Measurements from ENCODE around the gene AGTPBP1. TPM values are rescaled to one million over a fixed set of nuclear protein-coding genes. Genes with fewer than 3 reads are reported as not detected.
A peak's percentile ranks its signal among the peaks of the same experiment; 100 is the strongest.
"Not testable (repeated sequence)": the region's sequence is repeated elsewhere in the genome, so short reads cannot be mapped to it uniquely, and the experiment has no call there.

AGTPBP1 gene, protein sequence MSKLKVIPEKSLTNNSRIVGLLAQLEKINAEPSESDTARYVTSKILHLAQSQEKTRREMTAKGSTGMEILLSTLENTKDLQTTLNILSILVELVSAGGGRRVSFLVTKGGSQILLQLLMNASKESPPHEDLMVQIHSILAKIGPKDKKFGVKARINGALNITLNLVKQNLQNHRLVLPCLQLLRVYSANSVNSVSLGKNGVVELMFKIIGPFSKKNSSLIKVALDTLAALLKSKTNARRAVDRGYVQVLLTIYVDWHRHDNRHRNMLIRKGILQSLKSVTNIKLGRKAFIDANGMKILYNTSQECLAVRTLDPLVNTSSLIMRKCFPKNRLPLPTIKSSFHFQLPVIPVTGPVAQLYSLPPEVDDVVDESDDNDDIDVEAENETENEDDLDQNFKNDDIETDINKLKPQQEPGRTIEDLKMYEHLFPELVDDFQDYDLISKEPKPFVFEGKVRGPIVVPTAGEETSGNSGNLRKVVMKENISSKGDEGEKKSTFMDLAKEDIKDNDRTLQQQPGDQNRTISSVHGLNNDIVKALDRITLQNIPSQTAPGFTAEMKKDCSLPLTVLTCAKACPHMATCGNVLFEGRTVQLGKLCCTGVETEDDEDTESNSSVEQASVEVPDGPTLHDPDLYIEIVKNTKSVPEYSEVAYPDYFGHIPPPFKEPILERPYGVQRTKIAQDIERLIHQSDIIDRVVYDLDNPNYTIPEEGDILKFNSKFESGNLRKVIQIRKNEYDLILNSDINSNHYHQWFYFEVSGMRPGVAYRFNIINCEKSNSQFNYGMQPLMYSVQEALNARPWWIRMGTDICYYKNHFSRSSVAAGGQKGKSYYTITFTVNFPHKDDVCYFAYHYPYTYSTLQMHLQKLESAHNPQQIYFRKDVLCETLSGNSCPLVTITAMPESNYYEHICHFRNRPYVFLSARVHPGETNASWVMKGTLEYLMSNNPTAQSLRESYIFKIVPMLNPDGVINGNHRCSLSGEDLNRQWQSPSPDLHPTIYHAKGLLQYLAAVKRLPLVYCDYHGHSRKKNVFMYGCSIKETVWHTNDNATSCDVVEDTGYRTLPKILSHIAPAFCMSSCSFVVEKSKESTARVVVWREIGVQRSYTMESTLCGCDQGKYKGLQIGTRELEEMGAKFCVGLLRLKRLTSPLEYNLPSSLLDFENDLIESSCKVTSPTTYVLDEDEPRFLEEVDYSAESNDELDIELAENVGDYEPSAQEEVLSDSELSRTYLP
- total RNA-seq = 10 to 100 TPM; 19.6 to 25.9 (median 21.9) TPM
- 10 to 100 TPM in 1 of 3 donors, 1 to 10 TPM in 2; 3.9 to 18.5 (median 6.5) TPM for polyA plus RNA-seq
- long read RNA-seq, donor 1, full-length matches to known transcripts = 15 of 21 reads
- long read RNA-seq, donor 1, partial matches to known transcripts = 3 of 21 reads
- long read RNA-seq, donor 1, other reads (novel, unspliced or antisense) = 3 of 21 reads
- long read RNA-seq, donor 2, full-length matches to known transcripts = 16 of 29 reads
- long read RNA-seq, donor 2, partial matches to known transcripts = 5 of 29 reads
- long read RNA-seq, donor 2, other reads (novel, unspliced or antisense) = 8 of 29 reads

DNA sequence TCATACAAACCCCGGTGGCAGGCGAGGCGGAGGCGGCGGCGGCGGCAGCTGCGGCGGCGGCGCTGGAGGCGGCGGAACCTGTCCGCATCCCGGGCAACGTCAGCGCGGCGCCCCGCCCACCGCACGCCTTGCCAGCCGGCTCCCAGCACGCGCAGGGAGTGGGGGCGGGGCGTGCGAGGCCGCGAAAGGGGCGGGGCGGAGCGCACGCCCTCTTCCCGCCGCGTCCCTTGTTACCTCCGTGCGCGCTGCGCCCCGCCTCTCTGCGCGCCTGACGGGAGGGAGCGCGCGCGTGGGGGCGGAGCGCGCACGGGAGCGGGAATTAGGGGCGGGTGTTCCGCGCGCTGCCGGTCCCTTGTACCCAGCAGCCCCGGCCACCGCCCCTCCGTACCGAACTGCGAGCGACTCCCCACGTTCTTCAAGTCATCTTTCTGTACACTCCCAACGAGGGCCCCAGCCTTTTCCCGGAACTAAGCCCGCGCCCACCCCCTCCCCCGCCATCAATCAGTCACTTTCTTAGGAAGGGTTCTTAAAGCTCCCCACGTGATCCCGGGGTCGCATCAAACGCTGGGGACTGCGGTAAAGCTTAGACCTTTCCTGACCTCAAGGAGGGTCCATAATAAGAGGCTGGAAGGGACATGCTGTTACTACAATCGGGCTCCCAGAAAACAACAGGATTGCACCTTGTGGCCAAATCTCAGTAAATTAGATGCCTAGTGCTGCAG is at the start of gene AGTPBP1:
TSS of gene AGTPBP1 (minus strand) at position 80 of the 722 bp plus-strand sequence. CDS start 29,421 bp downstream, outside the sequence.
- no peaks in the 10 kb centered on the region for H3K27me3 ChIP-seq (ENCODE audit: insufficient read depth in 3 of 3, low read length in 2 of 3)
- H3K9me3 ChIP-seq = no peaks in the 10 kb centered on the region
- H3K27ac ChIP-seq = peak within 1 kb of the TSS; percentile 94
- DNase-seq = peak; percentile 97 to 98
- H3K36me3 ChIP-seq (ENCODE audit: insufficient read depth in 1 of 2, low read depth in 1 of 2) = no peaks in the 10 kb centered on the region
- TF ChIP-seq, protein P1, sequence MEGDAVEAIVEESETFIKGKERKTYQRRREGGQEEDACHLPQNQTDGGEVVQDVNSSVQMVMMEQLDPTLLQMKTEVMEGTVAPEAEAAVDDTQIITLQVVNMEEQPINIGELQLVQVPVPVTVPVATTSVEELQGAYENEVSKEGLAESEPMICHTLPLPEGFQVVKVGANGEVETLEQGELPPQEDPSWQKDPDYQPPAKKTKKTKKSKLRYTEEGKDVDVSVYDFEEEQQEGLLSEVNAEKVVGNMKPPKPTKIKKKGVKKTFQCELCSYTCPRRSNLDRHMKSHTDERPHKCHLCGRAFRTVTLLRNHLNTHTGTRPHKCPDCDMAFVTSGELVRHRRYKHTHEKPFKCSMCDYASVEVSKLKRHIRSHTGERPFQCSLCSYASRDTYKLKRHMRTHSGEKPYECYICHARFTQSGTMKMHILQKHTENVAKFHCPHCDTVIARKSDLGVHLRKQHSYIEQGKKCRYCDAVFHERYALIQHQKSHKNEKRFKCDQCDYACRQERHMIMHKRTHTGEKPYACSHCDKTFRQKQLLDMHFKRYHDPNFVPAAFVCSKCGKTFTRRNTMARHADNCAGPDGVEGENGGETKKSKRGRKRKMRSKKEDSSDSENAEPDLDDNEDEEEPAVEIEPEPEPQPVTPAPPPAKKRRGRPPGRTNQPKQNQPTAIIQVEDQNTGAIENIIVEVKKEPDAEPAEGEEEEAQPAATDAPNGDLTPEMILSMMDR (IDR thresholded peaks at IDR 0.05) = no peak
- peak within 1 kb of the TSS; percentile 97 for H3K4me3 ChIP-seq
- 0 to 1% (median 0%) methylated on average over 19 to 77 of the region's 77 CpGs for WGBS, 3 donors
- peak; percentile 96 to 99 (median 98) for ATAC-seq
- H3K4me1 ChIP-seq = peaks cover 24% of the 10 kb centered on the region
- intact Hi-C loops (cut with DNase I) = loop anchor here (5.0 to 10.0 kb wide), 2 partner anchors 65 to 613 kb away; partner anchors contain the start of gene TUT7 (in 1 of the 2)

DNA sequence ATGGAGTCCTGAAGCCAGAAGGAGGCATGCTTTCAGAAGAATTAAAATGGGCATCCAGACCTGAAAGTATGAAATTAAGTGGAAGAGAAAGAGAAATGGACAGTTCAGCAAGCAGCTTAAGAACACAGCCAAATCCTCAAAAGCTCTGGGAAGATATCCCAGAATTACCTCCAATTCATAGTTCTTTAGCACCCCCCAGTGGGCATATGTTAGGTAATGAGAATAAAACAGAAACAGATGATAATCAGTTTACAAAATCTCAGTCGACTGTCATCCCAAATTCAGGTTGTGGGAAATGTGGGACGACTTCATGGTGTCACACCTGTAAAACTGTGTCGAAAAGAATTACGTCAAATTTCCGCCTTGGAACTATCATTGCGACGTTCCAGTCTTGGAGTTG is 44.4 kb upstream of the AGTPBP1 start:
- H3K4me3 ChIP-seq; H3K27ac ChIP-seq; DNase-seq; H3K27me3 ChIP-seq (ENCODE audit: insufficient read depth in 3 of 3, low read length in 2 of 3); H3K4me1 ChIP-seq; H3K36me3 ChIP-seq (ENCODE audit: insufficient read depth in 1 of 2, low read depth in 1 of 2); H3K9me3 ChIP-seq: not testable (repeated sequence)
- intact Hi-C loops (cut with DNase I) = loop anchor here (5.0 to 10.0 kb wide), 2 partner anchors 89 to 1391 kb away; no protein-coding TSS in a partner anchor
- peak; percentile 61 to 90 (median 70) for ATAC-seq
- WGBS, 3 donors = 1 to 6% (median 5%) methylated on average over 6 of the region's 7 CpGs

DNA sequence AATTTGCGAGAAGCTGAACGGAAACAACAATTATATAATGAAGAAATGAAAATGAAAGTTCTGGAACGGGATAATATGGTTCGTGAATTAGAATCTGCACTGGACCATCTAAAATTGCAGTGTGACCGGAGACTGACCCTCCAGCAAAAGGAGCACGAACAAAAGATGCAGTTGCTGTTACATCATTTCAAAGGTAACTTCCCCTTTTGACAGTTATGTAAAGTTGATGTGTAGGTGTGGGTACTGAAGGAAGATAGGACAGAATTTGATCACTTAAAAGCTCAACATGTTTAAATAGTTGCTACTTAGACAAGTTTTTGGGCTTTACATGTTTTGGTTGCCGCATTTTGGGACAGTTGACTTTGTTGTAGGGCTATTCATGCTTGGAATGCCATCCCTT is 32.1 kb upstream of the AGTPBP1 start:
- WGBS, 3 donors = 82% methylated on average over 7 of the region's 7 CpGs
- H3K36me3 ChIP-seq (ENCODE audit: insufficient read depth in 1 of 2, low read depth in 1 of 2); H3K9me3 ChIP-seq; ATAC-seq; H3K4me1 ChIP-seq; DNase-seq; H3K4me3 ChIP-seq; H3K27ac ChIP-seq; H3K27me3 ChIP-seq (ENCODE audit: insufficient read depth in 3 of 3, low read length in 2 of 3); intact Hi-C loops (cut with DNase I): not testable (repeated sequence)

DNA sequence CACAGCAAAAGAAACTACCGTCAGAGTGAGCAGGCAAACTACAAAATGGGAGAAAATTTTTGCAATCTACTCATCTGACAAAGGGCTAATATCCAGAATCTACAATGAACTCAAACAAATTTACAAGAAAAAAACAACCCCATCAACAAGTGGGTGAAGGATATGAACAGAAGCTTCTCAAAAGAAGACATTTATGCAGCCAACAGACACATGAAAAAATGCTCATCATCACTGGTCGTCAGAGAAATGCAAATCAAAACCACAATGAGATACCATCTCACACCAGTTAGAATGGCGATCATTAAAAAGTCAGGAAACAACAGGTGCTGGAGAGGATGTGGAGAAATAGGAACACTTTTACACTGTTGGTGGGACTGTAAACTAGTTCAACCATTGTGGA is 20.0 kb upstream of the AGTPBP1 start:
- 80 to 94% (median 82%) methylated on average over 2 of the region's 3 CpGs for WGBS, 3 donors
- H3K9me3 ChIP-seq; H3K27ac ChIP-seq; DNase-seq; H3K27me3 ChIP-seq (ENCODE audit: insufficient read depth in 3 of 3, low read length in 2 of 3); intact Hi-C loops (cut with DNase I); H3K4me3 ChIP-seq; H3K36me3 ChIP-seq (ENCODE audit: insufficient read depth in 1 of 2, low read depth in 1 of 2); ATAC-seq; H3K4me1 ChIP-seq: not testable (repeated sequence)

DNA sequence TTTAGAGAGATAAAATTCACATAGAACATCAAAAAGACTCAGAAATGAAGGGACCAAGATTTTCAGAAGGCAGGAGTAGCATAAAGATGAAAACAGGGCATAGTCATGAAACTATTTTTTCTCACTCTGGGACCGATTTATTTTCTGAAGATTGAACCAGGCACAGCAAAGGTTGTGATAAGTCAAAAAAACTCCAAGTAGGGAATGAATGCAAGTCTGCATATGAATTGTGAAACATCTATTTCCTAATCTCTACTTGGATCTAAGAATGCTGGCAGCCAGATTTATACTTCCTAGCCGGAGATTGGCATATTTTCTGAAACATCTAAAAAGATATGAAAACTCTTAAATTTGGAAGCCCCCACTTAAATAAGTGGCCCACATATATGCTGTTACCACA is 16.0 kb upstream of the AGTPBP1 start:
- not testable (repeated sequence) for DNase-seq
- 88 to 94% (median 91%) methylated on average over 2 of the region's 2 CpGs for WGBS, 3 donors

DNA sequence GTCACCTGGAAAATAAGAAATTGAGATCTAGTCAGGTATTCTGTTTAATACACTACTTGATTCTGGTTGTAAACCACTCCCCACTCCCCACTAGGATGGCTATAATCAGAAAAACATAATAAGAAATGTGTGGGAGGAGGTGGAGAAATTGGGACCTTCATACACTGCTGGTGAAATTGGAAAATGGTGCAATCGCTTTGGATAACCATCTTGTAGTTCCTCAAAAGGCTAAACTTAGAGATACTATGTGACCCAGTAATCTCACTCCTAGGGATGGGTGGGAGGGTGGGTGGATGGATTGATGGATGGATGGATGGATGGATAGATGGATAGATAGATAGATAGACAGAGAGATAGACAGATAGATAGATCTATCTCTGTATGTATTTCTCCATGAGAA is 14.5 kb upstream of the AGTPBP1 start:
- H3K4me3 ChIP-seq; ATAC-seq; H3K36me3 ChIP-seq (ENCODE audit: insufficient read depth in 1 of 2, low read depth in 1 of 2); H3K9me3 ChIP-seq; H3K27ac ChIP-seq; H3K27me3 ChIP-seq (ENCODE audit: insufficient read depth in 3 of 3, low read length in 2 of 3); H3K4me1 ChIP-seq; intact Hi-C loops (cut with DNase I); DNase-seq: not testable (repeated sequence)
- WGBS, 3 donors = 68 to 88% (median 82%) methylated on average over 1 of the region's 1 CpG

More for the DNA sequence above, 16.0 kb upstream of the AGTPBP1 start:
- H3K9me3 ChIP-seq; ATAC-seq; H3K4me1 ChIP-seq; H3K36me3 ChIP-seq (ENCODE audit: insufficient read depth in 1 of 2, low read depth in 1 of 2); intact Hi-C loops (cut with DNase I); H3K4me3 ChIP-seq; H3K27ac ChIP-seq; H3K27me3 ChIP-seq (ENCODE audit: insufficient read depth in 3 of 3, low read length in 2 of 3): not testable (repeated sequence)
